ENCODE measurements around the gene UNKL.

The UNKL gene

GRCh38 chr16:1407753-1408152, 6.8 kb downstream of the UNKL start:
- Histone ChIP-seq H3K36me3 (ENCODE audit: low read length) (no peaks in the 10 kb centered on the region), H2AFZ (ENCODE audit: low read depth, low read length, severe bottlenecking) (no peak overlapping the region), H3K9me2 (replicated peaks; ENCODE audit: insufficient read depth, low read length) (no peaks in the 10 kb centered on the region), H3K27ac (ENCODE audit: low read depth, low read length) (no peak overlapping the region), H3K79me2 (ENCODE audit: insufficient read depth, low read length) (peaks cover 7% of the 10 kb centered on the region; the same call in 1 of the 2 replicates), H3K27me3 (ENCODE audit: low read length) (no peaks in the 10 kb centered on the region), H4K20me1 (ENCODE audit: low read depth, low read length) (no peaks in the 10 kb centered on the region), H3K9me3 (ENCODE audit: insufficient read depth, low read length) (no peaks in the 10 kb centered on the region), H3K4me3 (ENCODE audit: insufficient read depth, low read length, poor library complexity, severe bottlenecking) (no peak overlapping the region), H3F3A (ENCODE audit: insufficient read depth) (no peaks in the 10 kb centered on the region; the same call in 1 of the 2 replicates), H3K4me2 (ENCODE audit: low read depth, low read length, poor library complexity, severe bottlenecking) (peak overlapping the region; percentile 75), H3K9ac (ENCODE audit: low read length) (peak overlapping the region; percentile 55)
- TF ChIP-seq EZH2phosphoT487 (conservative IDR thresholded peaks at IDR 0.05; ENCODE audit: low read length): no peak
- TF ChIP-seq, protein P1, sequence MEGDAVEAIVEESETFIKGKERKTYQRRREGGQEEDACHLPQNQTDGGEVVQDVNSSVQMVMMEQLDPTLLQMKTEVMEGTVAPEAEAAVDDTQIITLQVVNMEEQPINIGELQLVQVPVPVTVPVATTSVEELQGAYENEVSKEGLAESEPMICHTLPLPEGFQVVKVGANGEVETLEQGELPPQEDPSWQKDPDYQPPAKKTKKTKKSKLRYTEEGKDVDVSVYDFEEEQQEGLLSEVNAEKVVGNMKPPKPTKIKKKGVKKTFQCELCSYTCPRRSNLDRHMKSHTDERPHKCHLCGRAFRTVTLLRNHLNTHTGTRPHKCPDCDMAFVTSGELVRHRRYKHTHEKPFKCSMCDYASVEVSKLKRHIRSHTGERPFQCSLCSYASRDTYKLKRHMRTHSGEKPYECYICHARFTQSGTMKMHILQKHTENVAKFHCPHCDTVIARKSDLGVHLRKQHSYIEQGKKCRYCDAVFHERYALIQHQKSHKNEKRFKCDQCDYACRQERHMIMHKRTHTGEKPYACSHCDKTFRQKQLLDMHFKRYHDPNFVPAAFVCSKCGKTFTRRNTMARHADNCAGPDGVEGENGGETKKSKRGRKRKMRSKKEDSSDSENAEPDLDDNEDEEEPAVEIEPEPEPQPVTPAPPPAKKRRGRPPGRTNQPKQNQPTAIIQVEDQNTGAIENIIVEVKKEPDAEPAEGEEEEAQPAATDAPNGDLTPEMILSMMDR (IDR thresholded peaks at IDR 0.05; ENCODE audit: insufficient read depth, low read length, poor library complexity, severe bottlenecking): no peak

GRCh38 chr16:1403733-1404132, 10.8 kb downstream of the UNKL start:
- Histone ChIP-seq H3K79me2 (ENCODE audit: insufficient read depth, low read length) (peaks cover 7% of the 10 kb centered on the region; the same call in 1 of the 2 replicates), H4K20me1 (ENCODE audit: low read depth, low read length) (no peaks in the 10 kb centered on the region), H3K9ac (ENCODE audit: low read length) (no peak overlapping the region), H3K9me2 (replicated peaks; ENCODE audit: insufficient read depth, low read length) (no peaks in the 10 kb centered on the region), H2AFZ (ENCODE audit: low read depth, low read length, severe bottlenecking) (no peak overlapping the region), H3F3A (ENCODE audit: insufficient read depth) (no peaks in the 10 kb centered on the region), H3K36me3 (ENCODE audit: low read length) (no peaks in the 10 kb centered on the region), H3K4me3 (ENCODE audit: insufficient read depth, low read length, poor library complexity, severe bottlenecking) (no peak overlapping the region), H3K9me3 (ENCODE audit: insufficient read depth, low read length) (no peaks in the 10 kb centered on the region), H3K27ac (ENCODE audit: low read depth, low read length) (no peak overlapping the region), H3K27me3 (ENCODE audit: low read length) (no peaks in the 10 kb centered on the region), H3K4me2 (ENCODE audit: low read depth, low read length, poor library complexity, severe bottlenecking) (no peak overlapping the region)
- TF ChIP-seq, protein P1 (IDR thresholded peaks at IDR 0.05; ENCODE audit: insufficient read depth, low read length, poor library complexity, severe bottlenecking): no peak
- no peak for TF ChIP-seq EZH2phosphoT487 (conservative IDR thresholded peaks at IDR 0.05; ENCODE audit: low read length)

DNA sequence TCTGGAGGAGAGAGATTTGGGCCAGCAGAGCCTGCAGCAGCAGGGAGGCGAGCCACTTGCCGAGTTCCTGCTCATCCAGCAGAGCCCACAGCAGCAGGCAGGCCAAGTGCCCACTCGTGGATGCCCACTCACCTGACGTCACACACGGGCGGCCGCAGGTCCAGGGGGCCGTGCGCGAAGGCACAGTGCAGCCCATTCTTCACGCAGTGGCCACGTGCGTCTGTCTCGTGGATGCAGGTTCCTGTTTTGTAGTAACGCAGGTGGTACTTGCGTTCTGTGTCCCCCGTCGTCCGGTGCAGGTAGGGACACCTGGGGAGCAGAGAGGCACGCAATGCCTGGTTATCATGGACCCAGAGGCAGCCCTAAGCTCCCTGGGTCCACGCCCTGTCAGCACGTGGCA, 11.5 kb downstream of the UNKL start:
- Histone ChIP-seq H4K20me1 (ENCODE audit: low read depth, low read length) (no peaks in the 10 kb centered on the region), H3K36me3 (ENCODE audit: low read length) (no peaks in the 10 kb centered on the region), H3K9me3 (ENCODE audit: insufficient read depth, low read length) (no peaks in the 10 kb centered on the region), H3F3A (ENCODE audit: insufficient read depth) (no peaks in the 10 kb centered on the region), H3K9me2 (replicated peaks; ENCODE audit: insufficient read depth, low read length) (no peaks in the 10 kb centered on the region), H3K27ac (ENCODE audit: low read depth, low read length) (no peak overlapping the region), H3K4me2 (ENCODE audit: low read depth, low read length, poor library complexity, severe bottlenecking) (no peak overlapping the region), H3K9ac (ENCODE audit: low read length) (no peak overlapping the region), H3K79me2 (ENCODE audit: insufficient read depth, low read length) (peaks cover 7% of the 10 kb centered on the region; the same call in 1 of the 2 replicates), H2AFZ (ENCODE audit: low read depth, low read length, severe bottlenecking) (no peak overlapping the region), H3K27me3 (ENCODE audit: low read length) (no peaks in the 10 kb centered on the region), H3K4me3 (ENCODE audit: insufficient read depth, low read length, poor library complexity, severe bottlenecking) (no peak overlapping the region)
- TF ChIP-seq EZH2phosphoT487 (conservative IDR thresholded peaks at IDR 0.05; ENCODE audit: low read length): no peak
- TF ChIP-seq, protein P1 (IDR thresholded peaks at IDR 0.05; ENCODE audit: insufficient read depth, low read length, poor library complexity, severe bottlenecking): no peak
